Neuronal stem cell (in vitro differentiated cells): Measurements from ENCODE around the gene FAM193A.

ENCODE experiments used
- DNase-seq: peaks from one replicate; pipeline ENCODE4 v3.0.0-alpha.2; 2013; ENCODE audit warnings: low spot score
- H2AFZ ChIP-seq: one replicate; pipeline ENCODE4 v1.6.1; 2013; ENCODE audit warnings: mild to moderate bottlenecking, low read length, inconsistent platforms
- H2AK5ac ChIP-seq: 2 replicates; pipeline ENCODE4 v1.6.1; 2013; ENCODE audit warnings: low read depth, mild to moderate bottlenecking, inconsistent platforms, low read length, moderate library complexity, mixed read lengths
- H2BK120ac ChIP-seq: 2 replicates; pipeline ENCODE4 v1.6.1; 2013; ENCODE audit warnings: low read depth, mild to moderate bottlenecking, inconsistent platforms, low read length, moderate library complexity, mixed read lengths
- H2BK12ac ChIP-seq: one replicate; pipeline ENCODE4 v1.6.1; 2013; ENCODE audit warnings: low read length, inconsistent platforms
- H2BK15ac ChIP-seq: 2 replicates; pipeline ENCODE4 v1.6.1; 2013; ENCODE audit warnings: mild to moderate bottlenecking, low read length, inconsistent platforms, mixed read lengths
- H2BK5ac ChIP-seq: one replicate; pipeline ENCODE4 v1.6.1; 2013; ENCODE audit warnings: inconsistent platforms, mild to moderate bottlenecking, low read length, moderate library complexity
- H3K14ac ChIP-seq: one replicate; pipeline ENCODE4 v1.6.1; 2013; ENCODE audit warnings: low read length, inconsistent platforms
- H3K18ac ChIP-seq: 2 replicates; pipeline ENCODE4 v1.6.1; 2013; ENCODE audit warnings: low read length, inconsistent platforms
- H3K23ac ChIP-seq: 2 replicates; pipeline ENCODE4 v1.6.1; 2013; ENCODE audit warnings: low read depth, mild to moderate bottlenecking, mixed read lengths, low read length, inconsistent platforms; ENCODE audit not compliant: poor library complexity
- H3K27ac ChIP-seq: replicated peaks from 3 replicates; pipeline ENCODE4 v1.5.1; 2013; ENCODE audit warnings: low read length, inconsistent platforms
- H3K27me3 ChIP-seq, 3 experiments: 2 replicates each; pipeline ENCODE4 v1.6.1; 2013; ENCODE audit warnings: low read length in 3 of 3, mild to moderate bottlenecking in 2 of 3, inconsistent platforms in 1 of 3, low read depth in 1 of 3, mixed read lengths in 1 of 3, moderate library complexity in 1 of 3; ENCODE audit not compliant: control insufficient read depth in 3 of 3, insufficient read depth in 3 of 3
- H3K36me3 ChIP-seq, 2 donors: replicated peaks in 1 of 2; 2 replicates each; pipeline ENCODE4 v1.6.1; 2013; ENCODE audit warnings: low read length in 2 of 2; ENCODE audit not compliant: control insufficient read depth in 2 of 2, insufficient read depth in 2 of 2
- H3K4ac ChIP-seq: 2 replicates; pipeline ENCODE4 v1.6.1; 2013; ENCODE audit warnings: inconsistent platforms, mild to moderate bottlenecking, low read length, moderate library complexity
- H3K4me1 ChIP-seq, 2 donors: 1 replicate in 1 of 2; 2 replicates in 1 of 2; pipeline ENCODE4 v1.6.1; 2013; ENCODE audit warnings: low read length in 2 of 2, low read depth in 1 of 2; ENCODE audit not compliant: control insufficient read depth in 2 of 2, insufficient read depth in 1 of 2
- H3K4me2 ChIP-seq: one replicate; pipeline ENCODE4 v1.6.1; 2013; ENCODE audit warnings: mild to moderate bottlenecking, low read length, inconsistent platforms; ENCODE audit not compliant: insufficient read depth, poor library complexity, severe bottlenecking
- H3K4me3 ChIP-seq, 2 donors: 2 replicates each; pipeline ENCODE4 v1.5.1; 2013; ENCODE audit warnings: low read length in 2 of 2, mild to moderate bottlenecking in 2 of 2, inconsistent platforms in 1 of 2, moderate library complexity in 1 of 2
- H3K79me1 ChIP-seq: one replicate; pipeline ENCODE4 v1.6.1; 2013; ENCODE audit warnings: low read depth, mild to moderate bottlenecking, inconsistent platforms, low read length, moderate library complexity
- H3K9ac ChIP-seq: one replicate; pipeline ENCODE4 v1.6.1; 2013; ENCODE audit warnings: mild to moderate bottlenecking, low read depth, low read length, inconsistent platforms; ENCODE audit not compliant: poor library complexity
- H3K9me3 ChIP-seq, 2 donors: replicated peaks in 1 of 2; 2 replicates each; pipeline versions ENCODE3 to v1.6.1; 2013; ENCODE audit warnings: low read length in 2 of 2, mild to moderate bottlenecking in 2 of 2, inconsistent platforms in 1 of 2, low read depth in 1 of 2, mixed read lengths in 1 of 2, moderate library complexity in 1 of 2; ENCODE audit not compliant: control insufficient read depth in 2 of 2, insufficient read depth in 1 of 2
- H4K8ac ChIP-seq: one replicate; pipeline ENCODE4 v1.6.1; 2013; ENCODE audit warnings: low read depth, mild to moderate bottlenecking, inconsistent platforms, low read length, moderate library complexity
- H4K91ac ChIP-seq: one replicate; pipeline ENCODE4 v1.6.1; 2013; ENCODE audit warnings: low read length, low read depth, mild to moderate bottlenecking, inconsistent platforms; ENCODE audit not compliant: poor library complexity
- WGBS, 2 donors: extraction: QIAGEN DNeasy Blood & Tissue Kit; methylation state at CpG; one replicate each; pipeline ENCODE4 v1.1.7; 2013; ENCODE audit warnings: missing lambda C conversion rate in 2 of 2, mixed read lengths in 1 of 2; ENCODE audit not compliant: insufficient read length in 2 of 2, insufficient replicate concordance in 1 of 2; ENCODE audit errors: extremely low coverage in 2 of 2; 5-methylcytosine and 5-hydroxymethylcytosine counted together

The FAM193A gene

GRCh38 chr4:2754848-2755819 lies 218.7 kb downstream of the FAM193A start:
- H3K23ac ChIP-seq = peak overlapping the region; percentile 49
- peak overlapping the region; percentile 92 to 95 for H3K4me3 ChIP-seq
- no peaks in the 10 kb centered on the region for H3K9me3 ChIP-seq
- peak overlapping the region; percentile 95 for H3K9ac ChIP-seq
- H2BK5ac ChIP-seq = peak overlapping the region; percentile 75
- H2AFZ ChIP-seq = peak overlapping the region; percentile 94
- peak overlapping the region; percentile 73 for H3K4me2 ChIP-seq
- H3K18ac ChIP-seq = peak overlapping the region; percentile 97
- H2BK15ac ChIP-seq = no peak overlapping the region
- no CpG with 5 or more reads among the region's 23 CpGs for WGBS, 2 donors
- H3K79me1 ChIP-seq = peaks cover 18% of the 10 kb centered on the region
- no peak overlapping the region for H3K4ac ChIP-seq
- no peak overlapping the region for H4K8ac ChIP-seq
- H3K36me3 ChIP-seq = peaks cover 0 to 15% of the 10 kb centered on the region in 2 donors
- H3K27ac ChIP-seq = no peak overlapping the region
- H2AK5ac ChIP-seq = peak overlapping the region; percentile 52
- peaks cover 4 to 10% of the 10 kb centered on the region in 2 donors for H3K4me1 ChIP-seq
- no peaks in the 10 kb centered on the region for H3K27me3 ChIP-seq
- H2BK120ac ChIP-seq = no peak overlapping the region
- H2BK12ac ChIP-seq = no peak overlapping the region
- DNase-seq = no peak
- no peak overlapping the region for H4K91ac ChIP-seq
- H3K14ac ChIP-seq = peak overlapping the region; percentile 71

GRCh38 chr4:2755821-2756690 lies 219.6 kb downstream of the FAM193A start, which contains the start of gene TNIP2:
TSS of gene TNIP2 (minus strand) at chr4:2756336. CDS start at chr4:2756289, 47 bp downstream.
- peaks cover 13% of the 10 kb centered on the region for H3K79me1 ChIP-seq
- WGBS, 2 donors = no CpG with 5 or more reads among the region's 96 CpGs
- no peaks in the 10 kb centered on the region for H3K27me3 ChIP-seq
- H3K4me1 ChIP-seq = peaks cover 4 to 10% of the 10 kb centered on the region in 2 donors
- no peak within 1 kb of the TSS for H2BK120ac ChIP-seq
- H3K4ac ChIP-seq = no peak within 1 kb of the TSS
- H3K14ac ChIP-seq = peak within 1 kb of the TSS; percentile 89
- peak within 1 kb of the TSS; percentile 75 for H2BK5ac ChIP-seq
- H3K27ac ChIP-seq = peak within 1 kb of the TSS; percentile 64
- peak within 1 kb of the TSS; percentile 65 for H4K8ac ChIP-seq
- peak; percentile 71 for DNase-seq
- peak within 1 kb of the TSS; percentile 73 for H3K4me2 ChIP-seq
- peak within 1 kb of the TSS; percentile 97 for H3K18ac ChIP-seq
- peak within 1 kb of the TSS; percentile 92 to 95 for H3K4me3 ChIP-seq
- peak within 1 kb of the TSS; percentile 81 for H2BK15ac ChIP-seq
- peak within 1 kb of the TSS; percentile 58 for H2BK12ac ChIP-seq
- no peaks in the 10 kb centered on the region for H3K9me3 ChIP-seq
- H4K91ac ChIP-seq = no peak within 1 kb of the TSS
- H2AFZ ChIP-seq = peak within 1 kb of the TSS; percentile 94
- peak within 1 kb of the TSS; percentile 95 for H3K9ac ChIP-seq
- H3K23ac ChIP-seq = peak within 1 kb of the TSS; percentile 99
- peak within 1 kb of the TSS; percentile 81 for H2AK5ac ChIP-seq
- H3K36me3 ChIP-seq = peaks cover 0 to 15% of the 10 kb centered on the region in 2 donors

GRCh38 chr4:2756691-2757350 lies 220.4 kb downstream of the FAM193A start:
- no peak overlapping the region for H3K23ac ChIP-seq
- no peaks in the 10 kb centered on the region for H3K9me3 ChIP-seq
- H3K4me2 ChIP-seq = peak overlapping the region; percentile 62
- H2BK5ac ChIP-seq = no peak overlapping the region
- no peak overlapping the region for H2BK120ac ChIP-seq
- H3K4ac ChIP-seq = no peak overlapping the region
- peak overlapping the region; percentile 58 for H2BK12ac ChIP-seq
- peak overlapping the region; percentile 91 for H3K18ac ChIP-seq
- H4K8ac ChIP-seq = peak overlapping the region; percentile 65
- H2AFZ ChIP-seq = peak overlapping the region; percentile 93
- H3K14ac ChIP-seq = peak overlapping the region; percentile 56
- peak overlapping the region; percentile 44 for H3K9ac ChIP-seq
- no CpG with 5 or more reads among the region's 25 CpGs for WGBS, 2 donors
- peaks cover 4 to 10% of the 10 kb centered on the region in 2 donors for H3K4me1 ChIP-seq
- H2BK15ac ChIP-seq = peak overlapping the region; percentile 58
- no peaks in the 10 kb centered on the region for H3K27me3 ChIP-seq
- DNase-seq = no peak
- no peak overlapping the region for H2AK5ac ChIP-seq
- peak overlapping the region; percentile 46 for H3K27ac ChIP-seq
- peaks cover 13% of the 10 kb centered on the region for H3K79me1 ChIP-seq
- peaks cover 0 to 15% of the 10 kb centered on the region in 2 donors for H3K36me3 ChIP-seq
- peak overlapping the region; percentile 36 to 65 for H3K4me3 ChIP-seq
- no peak overlapping the region for H4K91ac ChIP-seq
